ENCODE data around the gene TSPAN18.

TSPAN18 gene

GRCh38 chr11:44711113-44711786, 15.5 kb upstream of the TSPAN18 start:
- peak; percentile 39 for DNase-seq

DNA sequence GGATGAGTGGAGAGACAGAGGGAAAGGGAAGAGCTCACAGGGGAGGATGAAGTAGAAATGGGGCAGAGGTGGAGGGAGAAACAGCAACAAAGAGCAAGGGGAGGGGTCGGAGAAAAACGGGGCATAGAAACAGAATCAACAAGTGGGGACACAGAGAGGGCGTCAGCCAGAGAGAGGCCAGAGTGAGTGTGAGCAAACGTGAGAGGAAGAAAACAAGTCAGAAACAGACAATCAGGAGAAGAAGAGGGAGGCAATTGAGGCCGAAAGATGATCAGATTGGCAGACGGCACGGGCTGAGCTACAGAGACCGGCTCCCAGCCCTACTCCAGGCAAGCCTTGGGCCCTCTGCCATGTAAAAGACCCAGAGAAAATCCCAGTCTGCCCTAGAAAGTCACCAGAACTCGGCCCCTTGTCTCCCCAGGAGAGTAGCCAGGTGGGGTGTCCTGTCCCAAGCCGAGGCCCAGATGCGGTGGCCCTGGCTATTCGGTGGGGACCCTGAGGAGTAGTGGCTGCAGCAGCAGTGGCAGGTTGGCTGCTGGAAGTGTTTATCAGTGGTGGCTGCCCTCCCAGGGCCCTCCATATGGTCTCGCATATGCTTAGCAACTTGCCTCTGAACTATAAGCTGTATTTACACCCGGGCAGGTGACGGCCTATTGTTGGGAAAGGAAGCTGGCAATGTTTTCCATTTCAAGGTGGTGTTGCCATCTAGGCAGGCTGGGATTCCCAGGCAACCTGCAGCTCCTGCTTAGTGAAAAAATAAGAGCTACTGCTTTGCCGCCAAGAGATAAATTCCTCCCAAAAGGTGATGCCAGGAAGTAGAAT, 14.8 kb upstream of the TSPAN18 start:
- no peak for DNase-seq

DNA sequence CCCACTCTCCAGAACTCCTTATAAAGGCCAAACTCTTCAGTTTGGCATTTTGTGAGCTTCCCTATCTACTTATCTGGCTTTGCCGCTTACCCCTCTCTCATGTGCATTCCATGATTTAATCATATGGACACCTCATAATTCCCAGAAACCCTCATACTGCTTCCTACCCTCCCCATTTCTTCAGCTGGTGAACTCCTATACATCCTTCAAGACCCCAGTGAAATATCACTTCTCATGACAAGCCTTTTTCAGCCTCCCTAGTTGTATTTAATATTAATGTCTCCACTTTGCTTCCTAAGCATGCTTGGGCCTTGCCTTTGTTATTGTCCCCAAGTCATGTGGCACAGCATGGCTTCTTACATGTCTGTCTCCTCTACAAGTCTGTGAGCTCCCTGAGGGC, 13.7 kb upstream of the TSPAN18 start:
- DNase-seq: no peak

DNA sequence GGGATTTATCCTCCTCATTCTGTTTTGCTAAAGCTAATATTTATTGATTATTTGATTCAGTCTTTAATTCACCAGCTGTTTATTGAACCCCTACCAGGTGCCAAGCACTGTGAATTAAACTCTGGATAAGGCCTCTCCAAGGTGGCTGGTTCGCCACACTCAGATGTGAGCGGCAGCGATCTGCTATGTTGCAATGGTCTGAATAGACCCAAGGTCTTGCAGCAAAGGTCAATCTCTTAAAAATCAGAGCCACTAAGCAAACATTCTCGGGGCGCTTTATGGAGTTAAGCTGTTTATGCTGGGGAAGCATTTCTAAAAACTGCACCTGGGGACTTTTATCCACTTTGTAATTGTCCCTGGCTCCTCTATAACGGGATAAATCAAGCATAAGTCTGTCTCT, 10.5 kb upstream of the TSPAN18 start:
- DNase-seq: no peak

DNA sequence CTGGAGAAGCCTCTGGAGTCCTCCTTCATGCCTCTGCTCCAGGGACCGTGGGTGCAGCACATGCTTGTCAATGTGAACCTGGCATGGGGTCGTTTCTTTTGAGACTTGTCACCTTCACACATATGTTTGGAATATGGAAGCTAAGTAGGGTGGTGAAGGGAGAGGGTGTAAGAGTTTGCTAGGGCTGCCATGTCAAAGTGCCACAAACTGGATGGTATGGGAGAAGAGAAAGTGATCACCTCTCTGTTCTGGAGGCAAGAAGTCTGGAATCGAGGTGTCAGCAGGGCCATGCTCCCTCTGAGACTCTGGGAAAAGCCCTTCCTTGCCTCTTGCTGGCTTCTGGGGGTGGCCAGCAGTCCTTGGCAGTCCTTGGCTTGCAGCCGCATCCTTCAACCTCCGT, 8.7 kb upstream of the TSPAN18 start:
- no peak for DNase-seq

- no peak for DNase-seq
These were observed 8.0 kb upstream of the TSPAN18 start for GRCh38 chr11:44718612-44719390.

GRCh38 chr11:44725016-44725685, 1.6 kb upstream of the TSPAN18 start:
- DNase-seq: no peak

DNA sequence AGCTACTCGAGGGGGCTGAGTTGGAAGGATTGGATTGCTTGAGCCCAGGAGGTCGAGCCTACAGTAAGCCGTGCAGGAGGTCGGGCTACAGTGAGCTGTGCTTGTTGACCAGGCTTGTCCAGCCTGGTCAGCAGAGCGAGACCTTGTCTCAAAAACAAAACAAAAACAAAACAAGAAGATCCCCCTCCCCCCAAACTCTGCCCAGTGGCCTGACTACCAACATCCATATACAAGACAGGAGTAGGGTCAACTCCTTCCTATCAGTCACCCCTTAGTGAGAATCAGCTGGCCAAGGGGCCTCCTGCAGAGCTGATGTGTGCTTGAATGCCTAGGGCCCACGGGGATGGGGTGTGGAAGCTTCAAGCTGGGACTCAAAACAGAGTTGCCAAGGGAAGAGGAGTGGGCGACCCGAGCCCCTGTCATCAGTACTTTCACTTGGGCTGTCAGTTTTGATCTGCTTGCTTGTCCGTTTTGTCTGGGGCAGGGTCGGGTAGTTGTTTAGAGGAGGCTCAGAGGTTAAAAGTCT, 942 bp upstream of the TSPAN18 start:
- no peak for DNase-seq

GRCh38 chr11:44727114-44727372, 281 bp downstream of the TSPAN18 start:
- no peak for DNase-seq

DNA sequence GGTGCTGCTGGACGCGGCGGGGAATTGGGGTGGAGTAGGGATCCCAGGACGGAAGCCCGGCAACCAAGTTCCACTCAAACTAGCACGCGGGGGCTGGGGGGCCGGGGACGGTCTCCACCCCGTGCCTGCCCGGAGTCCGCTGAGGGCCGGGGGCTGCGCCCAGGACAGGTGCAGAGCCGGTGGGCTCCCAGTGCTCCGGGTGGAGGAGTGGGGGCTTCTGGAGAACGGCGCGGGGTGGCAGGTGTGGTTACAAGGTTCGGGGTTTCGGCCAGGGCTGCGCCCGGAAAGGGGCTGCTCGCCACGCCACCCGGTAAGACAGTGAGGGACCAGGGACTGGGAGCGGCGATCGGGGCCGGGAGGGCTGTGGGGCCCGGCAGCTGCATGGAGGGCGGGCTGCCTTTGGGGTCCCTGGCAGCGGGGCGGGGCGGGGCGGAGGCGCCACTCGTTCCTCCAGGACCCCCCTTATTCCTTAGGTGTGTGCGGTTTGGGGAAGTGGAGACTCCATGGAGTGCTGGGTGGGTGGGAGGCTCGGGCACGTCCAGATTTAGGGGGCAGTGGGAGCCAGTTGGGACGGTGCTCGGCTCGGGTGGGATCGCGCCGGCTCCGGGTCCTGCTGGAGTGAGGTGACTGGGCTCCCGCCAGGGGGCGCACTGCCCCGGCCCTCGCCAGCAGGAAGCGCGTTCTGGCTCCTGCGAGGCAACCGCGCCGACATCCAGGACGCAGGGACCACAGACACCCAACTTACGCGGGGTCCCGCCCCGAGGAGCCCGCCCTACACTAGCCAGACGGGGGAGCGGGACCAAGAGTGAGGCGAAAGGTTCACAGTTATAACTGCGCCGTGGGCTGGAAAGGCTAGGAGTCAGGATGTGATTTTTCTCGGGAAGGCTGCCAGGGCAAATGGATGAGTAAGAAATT, 868 bp downstream of the TSPAN18 start:
- DNase-seq: peak; percentile 92

DNA sequence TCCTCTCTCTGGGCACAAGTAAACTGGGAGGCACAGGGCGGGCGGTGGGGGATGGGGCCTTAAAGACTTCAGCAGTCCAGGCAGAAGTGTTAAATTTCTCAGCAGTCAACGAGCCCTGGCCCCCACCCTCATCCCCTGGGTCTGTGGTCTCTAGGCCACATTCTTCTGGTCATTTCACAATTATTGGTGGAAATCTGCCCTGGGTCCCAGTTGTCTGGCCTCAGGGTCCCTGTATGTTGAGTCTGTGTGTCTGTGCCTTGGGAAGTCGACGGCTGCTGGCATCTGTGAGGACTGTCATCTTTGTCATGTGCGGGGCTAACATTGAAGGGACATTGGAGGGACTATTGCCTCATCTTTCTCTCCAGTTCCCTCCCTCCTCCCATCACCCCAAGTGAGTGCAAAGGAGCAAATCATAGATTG, 1.7 kb downstream of the TSPAN18 start:
- no peak for DNase-seq

- no peak for DNase-seq
These were observed 2.3 kb downstream of the TSPAN18 start for GRCh38 chr11:44729063-44729462.

DNA sequence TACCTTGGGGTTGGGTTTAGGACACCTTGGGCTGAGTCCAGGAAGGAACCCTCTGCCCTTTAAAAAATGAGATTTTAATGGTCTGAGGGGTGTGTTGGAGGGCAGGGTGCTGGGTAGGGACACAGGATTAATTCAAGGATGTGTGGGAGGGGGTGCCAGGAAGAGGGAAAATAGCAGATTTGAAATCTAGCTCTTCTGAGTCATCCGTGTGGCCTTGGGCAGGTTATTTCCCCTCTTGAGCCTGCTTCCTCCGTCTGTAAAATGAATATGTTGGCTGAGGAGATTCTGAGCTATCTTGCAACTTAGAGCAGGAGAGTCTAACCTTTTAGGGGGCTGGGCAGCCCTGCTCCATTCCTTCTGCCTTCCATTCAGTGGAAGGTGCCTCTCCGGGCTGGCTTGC, 3.0 kb downstream of the TSPAN18 start:
- no peak for DNase-seq

DNA sequence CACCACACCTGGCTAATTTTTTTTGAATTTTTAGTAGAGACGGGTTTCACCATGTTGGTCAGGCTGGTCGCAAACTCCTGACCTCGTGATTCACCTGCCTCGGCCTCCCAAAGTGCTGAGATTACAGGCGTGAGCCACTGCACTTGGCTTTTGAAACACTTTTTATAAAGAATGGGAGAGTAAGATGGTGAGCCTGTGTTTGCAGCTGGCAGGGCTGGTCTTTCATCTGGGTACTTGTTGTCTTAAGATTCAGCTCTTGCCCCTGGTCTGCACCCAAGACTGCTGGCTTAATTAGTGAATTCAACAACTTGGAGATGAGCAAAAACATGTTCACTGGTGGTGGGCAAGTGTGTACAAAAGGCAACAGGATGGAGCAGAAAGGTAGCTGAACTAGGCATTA, 4.0 kb downstream of the TSPAN18 start:
- DNase-seq: no peak

- DNase-seq: peak; percentile 54
These were observed 5.1 kb downstream of the TSPAN18 start for GRCh38 chr11:44731685-44732430.

GRCh38 chr11:44732564-44732963, 5.8 kb downstream of the TSPAN18 start:
- no peak for DNase-seq

- DNase-seq: no peak
These were observed 7.1 kb downstream of the TSPAN18 start for GRCh38 chr11:44733877-44734276.

DNA sequence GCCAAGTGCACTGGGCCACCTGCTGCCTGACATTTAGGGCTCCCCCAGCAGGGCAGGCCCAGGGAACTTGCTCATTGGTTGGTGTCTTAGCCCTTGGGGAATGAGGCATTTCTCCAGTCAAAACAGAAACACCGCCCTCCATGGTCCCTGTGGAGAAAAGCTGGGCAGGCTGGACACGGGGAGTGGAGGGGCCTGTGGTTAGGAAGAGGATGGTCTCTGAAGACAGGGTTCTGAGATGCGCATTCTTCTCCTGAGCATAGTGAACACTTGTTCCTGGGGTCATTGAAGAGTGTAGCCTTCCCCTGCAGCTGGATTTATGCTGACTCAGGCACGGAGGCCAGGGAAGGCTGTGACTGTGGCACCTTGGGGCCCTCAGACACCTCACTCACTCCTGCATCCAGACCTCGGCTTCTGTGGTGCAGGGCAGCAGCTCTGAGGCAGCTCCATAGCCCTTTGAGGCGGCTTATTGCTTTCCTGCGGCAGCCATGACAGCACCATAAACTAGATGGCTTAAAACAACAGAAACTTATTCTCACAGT, 8.2 kb downstream of the TSPAN18 start:
- no peak for DNase-seq

DNA sequence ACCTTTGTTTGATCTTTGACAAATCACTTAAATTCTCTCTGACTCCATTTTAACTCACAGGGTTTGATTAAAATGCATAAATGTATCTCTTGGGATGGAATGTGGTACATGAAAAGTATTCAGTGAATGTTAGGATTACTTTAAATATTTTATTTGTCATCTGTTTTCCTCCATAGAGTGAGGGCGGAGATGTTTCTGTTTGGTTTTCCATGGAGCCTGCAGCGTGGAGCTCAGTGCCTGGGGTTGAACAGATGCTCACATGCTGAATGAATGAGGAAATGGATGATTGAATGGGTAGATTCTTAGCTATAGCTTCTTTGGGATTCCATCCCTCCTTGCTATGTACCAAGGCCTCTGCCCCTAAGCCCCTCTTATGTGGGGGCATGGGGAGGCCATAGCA, 10.0 kb downstream of the TSPAN18 start:
- no peak for DNase-seq

- DNase-seq: no peak
These were observed 10.7 kb downstream of the TSPAN18 start for GRCh38 chr11:44737245-44738085.

Data from femur (tissue), 1 donor.